ENCODE results near the gene DOCK2. TPM values are rescaled to one million over a fixed set of nuclear protein-coding genes. Genes with fewer than 3 reads are reported as not detected.

The DOCK2 gene
- total RNA-seq, 2 donors from 2014 or later: 210 to 220 TPM

DNA sequence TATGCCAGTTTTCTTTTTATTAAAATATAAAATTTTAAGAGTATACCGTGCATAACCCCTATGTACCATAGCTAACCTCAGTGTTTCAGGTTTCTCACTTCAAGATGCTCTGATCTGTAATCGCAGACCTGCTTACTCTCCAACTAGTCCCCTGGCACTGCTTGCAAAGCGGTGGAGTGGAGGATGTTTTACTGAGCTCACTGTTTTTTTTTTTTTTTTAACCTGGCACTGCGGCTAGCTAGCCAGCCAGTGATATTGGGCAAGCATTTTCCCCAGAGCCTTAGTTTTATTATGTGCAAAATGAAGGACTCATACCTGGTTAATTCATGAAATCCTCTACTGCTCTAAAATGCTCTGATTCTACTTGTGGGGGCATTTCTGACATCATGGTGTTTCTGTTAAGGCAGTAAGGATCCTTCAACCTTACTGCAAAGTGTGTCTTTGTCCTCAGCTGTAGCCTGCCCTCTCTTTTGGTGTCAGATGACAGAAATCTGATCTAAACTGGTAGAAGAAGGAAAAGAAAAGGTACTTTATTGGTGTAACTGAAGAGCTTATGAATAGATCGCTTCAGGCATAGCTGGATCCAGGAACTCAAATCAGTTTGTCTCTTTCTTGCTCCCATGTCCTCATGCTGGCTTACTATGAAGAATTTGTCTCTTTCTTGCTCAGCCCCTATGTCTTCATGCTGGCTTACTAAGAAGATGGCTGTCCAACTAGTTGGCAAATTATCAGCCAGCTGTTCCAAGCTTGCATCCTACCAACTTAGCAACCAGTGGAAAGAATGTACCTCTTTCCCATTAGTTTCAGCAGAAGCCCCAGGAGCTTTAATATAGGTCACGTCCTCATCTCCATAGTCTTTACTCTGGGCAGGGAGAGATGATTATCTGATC is 59.8 kb downstream of the DOCK2 start:
- Mint-ChIP-seq H3K27ac (peak overlapping the region in 1 of 2 donors; percentile 23), H3K36me3 (peaks cover 13 to 32% of the 10 kb centered on the region in 2 donors), H3K9me3 (no peaks in the 10 kb centered on the region)
- DNase-seq (ENCODE audit: low spot score in 2 of 2) (no peak), ATAC-seq (no peak)

DNA sequence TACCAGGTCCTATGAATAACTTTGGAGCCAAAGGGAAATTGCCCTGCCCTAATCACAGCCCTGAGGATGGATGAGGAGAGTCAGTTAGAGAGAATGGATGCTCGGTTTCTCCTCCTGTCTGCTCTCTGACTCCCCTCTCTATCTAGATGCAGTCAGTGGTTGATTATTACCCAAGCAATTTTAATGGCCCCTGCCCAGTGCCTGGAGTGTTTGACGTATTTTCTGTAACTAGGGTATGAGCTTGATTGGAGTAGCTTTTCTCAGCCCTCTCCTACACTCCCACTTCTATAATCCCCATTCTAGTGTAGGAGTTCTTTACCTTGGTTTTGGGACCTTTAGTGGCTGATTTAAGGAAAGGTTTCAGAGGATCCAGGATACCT is 60.4 kb downstream of the DOCK2 start:
- H3K36me3 Mint-ChIP-seq: peaks cover 19 to 38% of the 10 kb centered on the region in 2 donors
- DNase-seq (ENCODE audit: low spot score in 2 of 2): no peak
- no peaks in the 10 kb centered on the region for H3K9me3 Mint-ChIP-seq
- no peak overlapping the region for H3K27ac Mint-ChIP-seq
- ATAC-seq: no peak

DNA sequence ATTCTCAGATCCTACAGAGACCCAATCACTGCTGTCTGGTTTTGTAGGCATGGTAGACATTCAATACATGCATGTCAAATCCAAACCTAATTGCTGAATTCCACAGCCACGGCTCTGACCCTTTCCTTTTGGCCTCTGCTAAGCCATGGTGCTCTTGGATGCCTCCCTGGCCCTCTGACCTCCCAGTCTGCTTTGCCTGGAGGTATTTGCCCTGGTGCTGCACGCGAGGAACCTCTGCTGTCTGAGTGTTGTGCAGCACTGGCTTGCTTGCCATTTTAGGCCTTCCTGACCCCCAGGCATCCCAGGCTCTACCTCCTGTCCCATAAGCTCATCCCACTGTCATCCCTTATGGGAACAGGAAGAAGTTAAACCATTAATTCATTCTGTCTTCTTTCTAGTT is 60.9 kb downstream of the DOCK2 start:
- no peak for DNase-seq (ENCODE audit: low spot score in 2 of 2)
- no peaks in the 10 kb centered on the region for H3K9me3 Mint-ChIP-seq
- peak overlapping the region; percentile 56 to 78 for H3K27ac Mint-ChIP-seq
- peaks cover 23 to 37% of the 10 kb centered on the region in 2 donors for H3K36me3 Mint-ChIP-seq
- no peak for ATAC-seq

DNA sequence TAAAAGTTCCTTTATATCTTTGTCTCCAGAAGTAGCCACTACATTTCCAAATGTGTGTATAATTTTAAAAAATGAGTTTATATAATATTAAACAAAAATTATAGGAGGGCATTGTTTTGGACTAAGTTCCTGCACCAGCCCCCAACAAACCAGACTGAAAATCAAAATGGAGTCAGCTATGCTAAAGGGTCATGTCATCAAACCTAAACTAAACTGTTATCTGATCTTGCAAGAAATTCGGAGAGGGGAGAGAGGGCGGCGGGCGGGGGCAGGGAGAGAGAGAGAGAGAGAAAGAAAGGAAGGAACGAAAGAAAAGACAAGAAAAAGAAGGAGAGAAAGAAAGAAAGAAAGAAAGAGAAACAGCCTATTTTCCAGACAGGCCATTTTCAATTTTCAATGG is 63.5 kb downstream of the DOCK2 start:
- DNase-seq (ENCODE audit: low spot score in 2 of 2) (no peak), ATAC-seq (no peak)
- H3K36me3 Mint-ChIP-seq: peaks cover 29 to 33% of the 10 kb centered on the region in 2 donors
- no peaks in the 10 kb centered on the region for H3K9me3 Mint-ChIP-seq
- H3K27ac Mint-ChIP-seq: peak overlapping the region in 1 of 2 donors; percentile 88

DNA sequence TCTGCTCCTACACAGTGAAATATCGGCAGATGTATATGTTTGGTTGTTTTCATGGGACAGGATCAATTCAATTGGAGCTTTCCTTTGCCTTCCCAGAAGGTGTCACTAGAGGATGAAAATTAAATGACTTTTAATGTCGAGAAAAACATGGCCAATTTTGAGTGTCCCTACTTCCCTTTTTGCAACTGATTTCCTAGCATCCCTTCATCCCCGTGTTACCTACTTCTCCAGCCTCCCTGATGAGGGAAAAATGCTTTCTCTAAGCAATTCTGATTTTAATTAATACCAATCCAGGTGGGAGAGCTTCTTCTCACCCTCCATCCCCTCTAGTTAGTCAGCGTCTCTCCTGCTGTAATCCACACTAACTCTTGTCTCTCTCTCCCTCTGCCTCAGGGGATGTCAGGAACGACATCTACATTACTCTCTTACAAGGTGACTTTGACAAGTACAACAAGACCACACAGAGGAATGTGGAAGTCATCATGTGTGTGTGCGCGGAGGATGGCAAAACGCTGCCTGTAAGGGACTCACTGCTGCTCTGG is 64.9 kb downstream of the DOCK2 start:
- Mint-ChIP-seq H3K27ac (peak overlapping the region; percentile 6 to 87), H3K9me3 (no peaks in the 10 kb centered on the region), H3K36me3 (peaks cover 31 to 36% of the 10 kb centered on the region in 2 donors)
- no peak for DNase-seq (ENCODE audit: low spot score in 2 of 2)
- no peak for ATAC-seq

DNA sequence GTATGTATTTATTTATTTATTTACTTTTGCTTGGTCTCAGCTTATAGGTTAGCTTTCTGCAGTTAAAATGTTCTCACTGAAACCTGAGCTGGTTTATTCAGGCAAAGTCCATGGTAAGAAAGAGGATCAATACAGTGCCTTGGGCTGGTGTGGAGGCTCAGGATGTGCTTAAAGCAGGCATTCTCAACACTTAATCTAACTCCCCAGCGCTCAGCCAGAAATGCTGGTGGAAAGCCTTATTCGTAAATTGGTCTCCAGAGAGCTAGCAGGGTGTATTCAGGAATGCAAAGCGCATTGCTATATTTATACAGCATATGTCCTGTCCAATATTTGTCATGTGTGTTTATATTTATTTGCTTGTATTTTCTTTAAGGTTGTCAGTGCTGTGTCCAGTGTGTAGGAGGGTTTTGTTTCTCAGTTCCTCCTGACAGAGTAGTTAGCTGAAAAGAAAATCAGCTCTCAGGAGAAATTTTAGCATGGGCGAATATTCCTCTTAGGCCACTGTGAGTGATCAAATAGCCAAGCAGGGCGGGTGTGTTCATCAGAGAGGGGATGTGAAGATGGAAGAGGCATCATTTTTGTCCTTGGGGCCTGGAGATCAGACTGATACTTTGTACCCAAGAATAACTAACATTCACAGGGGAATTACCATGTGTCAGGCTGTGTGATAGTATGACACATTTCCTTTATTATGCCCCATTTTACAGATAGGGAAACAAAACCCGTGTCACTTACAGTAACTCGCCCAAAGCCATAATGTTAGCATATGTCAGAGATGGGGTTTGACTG is 65.8 kb downstream of the DOCK2 start:
- H3K27ac Mint-ChIP-seq: peak overlapping the region; percentile 87 to 92
- peak; percentile 88 for ATAC-seq
- no peak for DNase-seq (ENCODE audit: low spot score in 2 of 2)
- no peaks in the 10 kb centered on the region for H3K9me3 Mint-ChIP-seq
- peaks cover 30 to 43% of the 10 kb centered on the region in 2 donors for H3K36me3 Mint-ChIP-seq

DNA sequence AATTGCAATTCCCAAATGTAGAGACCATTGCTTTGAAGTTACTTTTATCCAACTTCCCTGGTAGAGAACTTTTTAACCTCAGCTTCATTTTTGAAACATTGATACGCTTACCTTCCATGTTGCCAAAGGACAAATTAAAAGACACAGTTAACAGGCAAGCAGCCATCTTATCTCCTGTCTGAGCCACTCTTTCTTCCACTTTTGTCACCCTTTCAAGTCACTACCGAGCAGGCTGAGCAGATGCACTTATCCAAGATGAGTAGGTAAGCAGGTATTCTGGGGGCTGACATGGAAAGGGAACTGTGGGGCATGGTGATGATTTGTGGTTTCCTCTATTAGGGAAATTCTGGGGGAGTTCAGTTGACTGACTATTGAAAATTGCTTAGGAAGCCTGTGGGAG is 66.7 kb downstream of the DOCK2 start:
- Mint-ChIP-seq H3K36me3 (peaks cover 29 to 52% of the 10 kb centered on the region in 2 donors), H3K27ac (peak overlapping the region; percentile 87 to 92), H3K9me3 (no peaks in the 10 kb centered on the region)
- no peak for ATAC-seq
- no peak for DNase-seq (ENCODE audit: low spot score in 2 of 2)

DNA sequence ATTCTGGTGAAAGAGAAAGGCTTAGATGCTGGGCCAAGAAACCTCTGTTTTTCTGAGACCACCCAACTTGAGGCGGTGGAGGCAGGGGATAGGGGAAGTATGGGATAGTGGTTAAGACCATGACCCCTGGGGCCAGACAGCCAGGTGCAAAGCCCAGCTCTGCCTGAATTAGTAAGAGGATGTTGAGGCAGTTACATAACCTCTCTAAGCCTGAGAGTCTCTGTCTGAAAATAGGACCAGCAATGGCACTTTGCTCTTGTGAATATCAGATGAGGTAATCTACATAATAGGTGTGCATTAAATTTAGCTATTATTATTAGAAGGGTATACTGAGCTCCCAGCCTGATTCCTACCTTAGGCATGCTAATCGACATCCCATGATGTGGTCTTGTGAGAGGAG is 68.2 kb downstream of the DOCK2 start:
- H3K27ac Mint-ChIP-seq: peak overlapping the region; percentile 19 to 87
- H3K9me3 Mint-ChIP-seq: no peaks in the 10 kb centered on the region
- ATAC-seq (no peak), DNase-seq (ENCODE audit: low spot score in 2 of 2) (no peak)
- peaks cover 29 to 52% of the 10 kb centered on the region in 2 donors for H3K36me3 Mint-ChIP-seq

DNA sequence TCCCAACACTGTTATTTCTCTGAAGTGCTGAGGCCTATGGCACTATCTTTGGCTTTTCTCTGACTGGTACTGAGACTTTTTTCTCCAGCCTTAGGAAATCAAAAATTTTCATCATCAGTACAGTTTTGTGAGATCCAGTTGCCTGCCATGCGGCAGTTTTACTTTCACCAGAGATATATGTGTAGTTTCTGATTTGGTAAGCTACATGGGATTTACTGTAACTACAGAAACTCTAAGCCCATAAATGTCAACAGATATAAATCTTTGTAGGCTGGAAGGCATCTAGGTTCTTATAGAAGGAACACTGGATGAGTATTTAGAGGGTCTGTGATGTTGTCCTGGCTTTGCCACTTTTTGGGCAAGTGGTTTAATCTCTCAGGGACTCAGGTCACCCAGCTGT is 69.0 kb downstream of the DOCK2 start:
- peak; percentile 19 to 42 for ATAC-seq

DNA sequence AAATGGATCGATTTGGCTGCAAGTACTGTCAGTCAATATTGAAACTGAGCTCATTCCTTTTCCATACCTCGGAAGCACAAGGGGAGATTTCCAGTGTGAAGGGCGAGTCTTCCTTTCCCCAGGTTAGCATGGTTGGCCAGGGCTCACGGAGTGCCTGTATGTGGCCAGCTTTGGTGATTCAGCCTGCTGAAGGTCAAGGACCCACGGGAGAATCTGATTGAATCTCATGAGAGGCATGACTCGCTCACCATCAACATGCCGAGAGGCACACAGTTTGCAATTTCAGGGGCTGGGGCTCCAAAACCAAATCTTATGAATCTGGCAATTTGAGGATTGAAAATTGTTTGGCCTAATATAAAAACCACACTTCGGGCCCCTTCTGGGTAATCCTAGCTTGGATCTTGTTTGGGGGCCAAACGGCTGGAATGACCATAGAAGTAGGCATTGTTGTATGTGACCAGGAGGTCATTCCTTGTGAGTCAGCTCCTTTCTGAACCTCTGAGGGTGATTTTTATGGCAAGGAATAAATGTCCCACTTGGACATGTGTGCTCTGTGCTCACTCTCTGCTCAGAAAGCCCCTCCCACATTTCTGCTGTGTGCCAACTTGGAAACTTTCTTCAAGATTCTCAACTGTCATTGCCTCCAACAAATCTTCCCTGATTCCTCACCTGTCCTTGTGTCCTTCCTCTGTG is 69.8 kb downstream of the DOCK2 start:
- ATAC-seq: peak in 1 of 2 donors; percentile 71
- H3K27ac Mint-ChIP-seq: peak overlapping the region; percentile 76 to 87

More for the DNA sequence above, 69.0 kb downstream of the DOCK2 start:
- peak overlapping the region; percentile 70 to 87 for H3K27ac Mint-ChIP-seq
- H3K9me3 Mint-ChIP-seq: no peaks in the 10 kb centered on the region
- H3K36me3 Mint-ChIP-seq: peaks cover 29 to 52% of the 10 kb centered on the region in 2 donors
- no peak for DNase-seq (ENCODE audit: low spot score in 2 of 2)

DNA sequence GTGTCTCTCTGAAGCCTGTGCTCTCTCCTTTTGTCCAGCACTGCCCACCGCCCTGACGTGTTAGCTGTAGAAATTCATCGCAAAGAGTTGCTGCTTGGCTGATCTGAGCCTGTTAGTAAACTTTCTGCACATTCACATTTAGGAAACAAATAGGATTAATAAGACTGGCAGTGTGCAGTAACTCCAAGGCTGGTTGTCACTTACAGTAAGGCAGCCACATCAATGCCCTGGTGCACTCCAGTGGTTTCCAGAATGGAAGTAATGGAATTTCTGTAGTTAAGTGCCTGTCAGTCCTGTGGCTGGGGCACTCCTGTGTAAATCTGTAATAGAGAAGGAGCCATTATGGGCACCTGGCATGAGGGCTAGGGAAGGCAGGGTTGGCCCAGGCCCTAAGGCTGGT is 70.6 kb downstream of the DOCK2 start:
- H3K9me3 Mint-ChIP-seq: no peaks in the 10 kb centered on the region
- H3K27ac Mint-ChIP-seq: peak overlapping the region; percentile 41 to 87
- H3K36me3 Mint-ChIP-seq: peaks cover 21 to 50% of the 10 kb centered on the region in 2 donors
- ATAC-seq: no peak
- DNase-seq (ENCODE audit: low spot score in 2 of 2): no peak

More for the DNA sequence above, 69.8 kb downstream of the DOCK2 start:
- H3K36me3 Mint-ChIP-seq: peaks cover 27 to 51% of the 10 kb centered on the region in 2 donors
- no peaks in the 10 kb centered on the region for H3K9me3 Mint-ChIP-seq
- DNase-seq (ENCODE audit: low spot score in 2 of 2): no peak

DNA sequence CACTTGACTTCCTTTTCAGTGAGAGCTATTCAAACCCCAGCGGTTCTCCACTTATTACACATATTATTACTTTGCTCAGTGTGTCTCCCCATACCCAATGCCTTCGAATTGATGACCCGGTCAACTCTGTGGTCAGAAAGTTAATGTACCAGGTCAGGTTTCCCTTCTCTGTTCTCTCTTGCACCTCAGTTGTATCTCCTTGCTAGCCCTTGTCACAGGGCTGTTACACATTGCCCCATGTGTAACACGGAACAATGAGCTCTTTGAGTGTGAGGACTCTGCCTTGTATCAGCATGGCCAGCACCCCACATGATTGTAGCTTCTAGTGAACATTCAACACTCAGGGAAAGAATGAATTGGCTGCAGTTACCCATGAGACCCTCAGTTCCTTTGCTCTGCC is 73.6 kb downstream of the DOCK2 start:
- Mint-ChIP-seq H3K36me3 (peaks cover 27 to 41% of the 10 kb centered on the region in 2 donors), H3K9me3 (no peaks in the 10 kb centered on the region), H3K27ac (peak overlapping the region in 1 of 2 donors; percentile 26)
- DNase-seq (ENCODE audit: low spot score in 2 of 2) (no peak), ATAC-seq (no peak)

DNA sequence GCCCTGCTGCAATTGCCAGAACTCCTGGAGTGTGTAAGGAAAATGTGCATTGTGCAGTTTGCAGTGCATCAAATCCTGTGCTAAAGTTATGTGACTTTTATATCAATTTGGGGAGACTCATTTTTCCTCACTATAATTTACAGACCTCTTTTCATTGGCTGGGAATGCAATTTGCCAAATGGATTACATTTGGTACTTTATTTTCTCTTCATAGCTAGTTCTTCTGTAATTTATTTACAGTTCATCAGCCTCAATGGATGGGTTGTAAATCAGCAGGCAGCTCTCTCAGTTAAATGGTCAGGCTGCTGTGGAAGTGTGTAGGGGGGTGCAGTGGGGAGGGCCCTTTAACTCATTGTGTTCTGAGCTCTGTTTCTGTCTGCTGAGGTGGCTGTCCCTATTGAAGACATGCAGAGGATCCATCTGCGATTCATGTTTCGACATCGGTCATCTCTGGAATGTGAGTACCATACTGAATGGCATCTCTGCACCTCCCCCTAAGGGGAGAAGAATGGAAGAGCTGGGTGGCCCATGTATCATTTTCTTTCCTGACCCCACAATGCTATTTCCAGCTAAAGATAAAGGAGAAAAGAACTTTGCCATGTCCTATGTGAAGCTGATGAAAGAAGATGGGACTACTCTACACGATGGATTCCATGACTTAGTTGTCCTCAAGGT is 74.6 kb downstream of the DOCK2 start:
- peaks cover 33 to 45% of the 10 kb centered on the region in 2 donors for H3K36me3 Mint-ChIP-seq
- DNase-seq (ENCODE audit: low spot score in 2 of 2): no peak
- peak overlapping the region in 1 of 2 donors; percentile 60 for H3K27ac Mint-ChIP-seq
- H3K9me3 Mint-ChIP-seq: no peaks in the 10 kb centered on the region
- no peak for ATAC-seq

DNA sequence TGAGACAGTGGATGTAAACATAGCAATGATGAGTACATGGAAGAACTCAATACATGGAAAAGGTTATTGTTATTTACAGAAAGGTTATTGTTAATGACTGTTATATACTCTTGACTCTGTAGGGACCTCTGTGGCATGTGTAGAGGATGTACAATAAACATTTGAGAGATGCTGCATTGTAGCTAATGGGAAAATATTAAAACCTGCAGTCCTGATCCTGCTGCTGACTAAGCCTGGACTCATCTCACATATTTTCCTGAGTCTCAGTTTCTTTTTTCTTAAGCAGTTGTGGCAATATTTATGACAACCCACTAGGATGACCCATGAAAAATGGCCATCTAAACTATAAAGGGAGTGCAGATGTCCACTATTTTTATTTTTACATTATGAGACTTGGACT is 75.4 kb downstream of the DOCK2 start:
- DNase-seq (ENCODE audit: low spot score in 2 of 2): no peak
- H3K9me3 Mint-ChIP-seq: no peaks in the 10 kb centered on the region
- peak overlapping the region in 1 of 2 donors; percentile 50 for H3K27ac Mint-ChIP-seq
- ATAC-seq: no peak
- peaks cover 34 to 47% of the 10 kb centered on the region in 2 donors for H3K36me3 Mint-ChIP-seq

DNA sequence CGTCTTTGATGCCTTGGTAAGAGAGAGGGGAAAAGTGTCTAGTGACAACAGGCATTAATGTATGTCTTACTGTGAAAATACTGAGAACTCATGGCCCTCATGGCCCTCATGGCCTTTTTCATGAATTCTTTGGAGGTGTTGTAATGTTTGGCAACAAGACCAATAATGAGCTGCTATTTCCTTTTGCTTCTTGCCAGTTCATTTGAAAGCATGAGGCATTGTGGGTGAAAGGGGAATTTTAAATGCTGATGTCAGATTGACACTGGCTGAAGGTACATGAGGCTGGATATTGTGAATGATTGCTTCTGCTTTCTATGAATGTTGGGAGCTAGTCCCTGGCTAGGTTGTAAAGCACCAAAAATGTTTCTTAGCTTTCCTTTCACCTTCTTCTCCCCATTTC is 79.2 kb downstream of the DOCK2 start:
- peak overlapping the region; percentile 33 to 40 for H3K27ac Mint-ChIP-seq
- H3K36me3 Mint-ChIP-seq: peaks cover 57 to 70% of the 10 kb centered on the region in 2 donors
- DNase-seq (ENCODE audit: low spot score in 2 of 2) (no peak), ATAC-seq (peak in 1 of 2 donors; percentile 47)
- no peaks in the 10 kb centered on the region for H3K9me3 Mint-ChIP-seq

DNA sequence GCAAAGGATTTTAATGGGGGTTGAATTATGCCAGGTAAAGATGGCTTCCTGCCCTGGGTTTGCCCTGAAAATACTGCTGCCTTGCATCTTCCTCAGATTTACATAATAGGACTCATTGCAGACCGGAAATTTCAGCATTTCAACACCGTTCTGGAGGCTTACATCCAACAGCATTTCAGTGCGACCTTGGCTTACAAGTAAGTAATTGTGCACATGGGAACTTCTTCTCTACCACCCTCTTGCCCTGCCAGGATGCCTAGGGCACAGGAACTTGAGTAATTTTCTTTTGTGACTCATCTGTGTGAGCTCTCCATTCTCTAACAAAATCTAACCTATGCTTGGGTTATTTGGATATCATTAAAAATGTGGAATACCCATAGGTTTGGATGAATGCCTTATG is 80.2 kb downstream of the DOCK2 start:
- no peak for ATAC-seq
- peak overlapping the region in 1 of 2 donors; percentile 4 for H3K27ac Mint-ChIP-seq
- no peak for DNase-seq (ENCODE audit: low spot score in 2 of 2)
- peaks cover 63 to 71% of the 10 kb centered on the region in 2 donors for H3K36me3 Mint-ChIP-seq
- no peaks in the 10 kb centered on the region for H3K9me3 Mint-ChIP-seq

Data from activated naive CD4-positive, alpha-beta T cell treated with anti-CD3 and anti-CD28 coated beads, Interleukin-2, amount 50 U/mL, for 72 hours (primary cell).